Activated T-helper 1 cell treated with anti-CD3 and anti-CD28 coated beads, Interleukin-2, amount 50 U/mL, for 16 hours (primary cell): ENCODE results near the gene FOXJ3.

Source experiments
- DNase-seq, 2 donors: peaks; one replicate each; pipeline ENCODE4 v3.0.0-alpha.2; 2020; ENCODE audit warnings: low read depth in 1 of 2, low spot score in 1 of 2

Gene FOXJ3

DNA sequence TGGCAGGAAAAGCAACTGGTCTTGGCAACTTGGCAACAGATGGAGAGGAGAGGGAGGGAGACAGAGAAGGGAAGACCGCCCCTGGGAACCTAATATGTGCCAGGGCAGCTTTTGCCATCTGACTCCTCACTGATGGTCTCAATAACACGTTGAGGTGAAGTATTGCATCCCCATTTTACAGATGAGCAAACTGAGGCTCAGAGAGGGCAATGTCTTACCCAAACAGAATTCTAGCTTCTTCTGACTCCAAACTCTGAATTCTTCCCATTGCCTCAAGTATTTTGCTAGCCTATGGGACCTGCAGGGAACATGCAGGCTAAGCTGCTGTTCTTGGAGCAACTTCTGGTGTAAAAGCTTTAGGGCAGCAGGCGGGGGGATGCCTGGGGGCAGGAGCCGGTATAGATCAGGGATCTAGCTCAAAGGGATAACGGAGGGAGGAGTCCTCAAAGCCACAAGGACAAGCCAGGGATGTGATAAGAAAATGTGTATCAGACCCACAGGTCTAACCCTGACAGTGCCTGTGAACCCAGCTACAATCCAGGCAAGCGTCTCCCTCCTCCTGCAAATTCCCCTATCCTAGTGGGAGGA lies 163.3 kb downstream of the FOXJ3 start:
- DNase-seq = no peak

DNA sequence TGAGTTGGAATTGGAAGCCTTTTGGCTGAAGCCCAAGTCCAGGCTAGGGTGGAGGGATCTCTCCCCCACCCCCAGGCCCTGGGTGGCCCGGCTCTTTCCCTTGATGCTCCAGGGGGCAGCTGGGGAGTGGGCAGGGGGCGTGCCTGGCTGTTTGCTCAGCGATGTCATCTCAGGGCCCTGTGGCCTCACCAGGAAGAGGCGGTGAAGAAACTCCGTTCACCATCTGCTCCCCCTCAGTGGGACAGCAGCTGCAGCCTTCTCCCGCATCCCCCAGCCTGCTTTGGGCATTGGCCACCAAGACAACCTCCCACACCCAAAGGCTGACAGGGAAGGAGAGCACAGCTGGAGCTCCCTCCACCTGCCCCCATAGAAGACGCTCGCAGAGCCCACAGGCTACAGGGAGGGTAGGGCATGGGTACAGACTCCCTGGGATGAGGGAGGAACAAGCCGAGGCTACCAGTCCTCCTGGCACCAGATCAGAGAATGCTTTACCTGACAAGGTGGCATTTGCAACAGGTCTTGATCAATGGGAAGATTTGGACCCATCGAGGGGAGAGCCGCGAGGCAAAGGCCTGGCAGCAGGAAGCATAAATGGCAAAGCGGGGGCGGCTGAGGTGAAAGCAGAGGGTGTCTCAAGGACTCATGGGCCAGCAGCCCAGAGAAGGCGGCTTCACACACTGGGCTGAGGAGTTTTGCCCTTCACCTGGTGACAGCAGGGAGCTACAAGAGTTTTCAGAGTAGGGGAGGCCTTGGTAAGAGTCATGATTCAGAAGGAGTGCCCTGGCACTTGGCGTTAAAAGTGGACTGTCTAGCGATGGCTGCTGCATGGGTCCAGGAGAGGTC lies 164.0 kb downstream of the FOXJ3 start:
- DNase-seq = no peak

DNA sequence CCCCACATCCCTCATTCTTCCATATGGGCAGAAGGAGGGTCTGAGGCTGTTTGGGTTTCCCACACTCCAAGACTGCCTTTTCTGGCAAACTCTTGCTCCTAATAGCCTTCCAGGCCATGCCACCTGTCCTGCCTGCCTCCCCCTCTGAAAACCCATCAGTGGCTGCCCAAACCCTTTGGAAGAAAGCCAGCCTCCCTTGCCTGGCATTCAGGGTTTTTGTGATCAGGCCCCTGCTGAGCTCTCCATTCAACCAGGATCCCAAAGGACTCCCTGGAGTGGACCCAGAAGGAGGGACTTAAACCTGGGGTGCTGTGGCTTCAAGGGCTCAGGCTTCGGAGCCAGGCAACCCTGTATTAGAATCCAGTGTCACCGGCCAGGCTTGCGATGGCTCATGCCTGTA lies 166.3 kb downstream of the FOXJ3 start:
- DNase-seq = no peak

DNA sequence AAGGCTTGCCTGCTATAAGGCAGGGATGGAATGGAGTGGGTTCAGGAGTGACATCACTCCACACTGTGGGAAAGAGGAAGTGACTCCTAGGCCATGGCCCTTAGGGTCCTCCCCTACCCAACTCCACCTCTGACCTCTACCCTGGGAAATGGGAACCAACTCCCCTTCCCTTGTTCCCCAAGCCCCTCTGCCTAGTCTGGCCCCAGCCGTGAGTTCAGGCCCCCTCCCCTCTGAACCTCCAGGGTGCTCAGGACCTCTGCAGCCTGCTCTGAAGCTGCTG lies 166.7 kb downstream of the FOXJ3 start:
- no peak for DNase-seq

DNA sequence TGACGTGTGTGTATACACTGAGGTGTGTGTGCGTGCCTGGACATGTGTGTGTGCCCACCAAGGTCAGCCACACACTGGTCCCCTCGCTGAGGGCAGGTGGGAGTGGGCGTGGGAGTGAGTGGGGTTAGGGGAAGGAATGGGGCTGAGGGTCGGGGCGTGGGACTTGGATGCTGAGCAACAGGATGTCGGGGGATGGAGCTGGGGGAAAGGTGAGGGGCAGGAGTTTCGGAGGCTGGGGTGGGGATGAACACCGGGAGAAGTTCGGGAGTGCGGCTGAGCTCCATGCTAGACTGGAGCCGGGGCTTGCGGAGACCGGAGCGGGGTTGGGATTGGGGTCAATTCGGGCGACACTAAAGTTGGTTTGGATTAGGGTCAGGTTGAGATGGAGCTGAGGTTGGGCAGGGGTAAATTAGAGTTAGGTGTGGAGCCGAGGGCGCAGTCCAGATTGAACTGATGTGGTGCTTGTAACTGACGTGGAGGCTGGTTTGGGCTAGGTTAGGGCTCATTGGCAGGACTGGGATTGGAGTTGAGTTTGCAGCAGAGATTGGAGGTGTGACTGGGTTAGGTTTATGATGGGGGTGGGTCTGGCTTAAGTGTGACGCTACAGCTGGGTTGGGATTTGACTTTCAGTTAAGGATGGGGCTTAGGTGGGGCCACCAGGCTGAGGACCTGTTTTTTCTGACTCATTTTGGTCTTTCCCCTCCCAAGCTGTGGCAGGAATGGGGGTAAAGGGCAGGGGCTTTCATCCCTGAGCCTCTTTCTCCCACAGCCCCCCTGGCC lies 167.2 kb downstream of the FOXJ3 start:
- DNase-seq = no peak

DNA sequence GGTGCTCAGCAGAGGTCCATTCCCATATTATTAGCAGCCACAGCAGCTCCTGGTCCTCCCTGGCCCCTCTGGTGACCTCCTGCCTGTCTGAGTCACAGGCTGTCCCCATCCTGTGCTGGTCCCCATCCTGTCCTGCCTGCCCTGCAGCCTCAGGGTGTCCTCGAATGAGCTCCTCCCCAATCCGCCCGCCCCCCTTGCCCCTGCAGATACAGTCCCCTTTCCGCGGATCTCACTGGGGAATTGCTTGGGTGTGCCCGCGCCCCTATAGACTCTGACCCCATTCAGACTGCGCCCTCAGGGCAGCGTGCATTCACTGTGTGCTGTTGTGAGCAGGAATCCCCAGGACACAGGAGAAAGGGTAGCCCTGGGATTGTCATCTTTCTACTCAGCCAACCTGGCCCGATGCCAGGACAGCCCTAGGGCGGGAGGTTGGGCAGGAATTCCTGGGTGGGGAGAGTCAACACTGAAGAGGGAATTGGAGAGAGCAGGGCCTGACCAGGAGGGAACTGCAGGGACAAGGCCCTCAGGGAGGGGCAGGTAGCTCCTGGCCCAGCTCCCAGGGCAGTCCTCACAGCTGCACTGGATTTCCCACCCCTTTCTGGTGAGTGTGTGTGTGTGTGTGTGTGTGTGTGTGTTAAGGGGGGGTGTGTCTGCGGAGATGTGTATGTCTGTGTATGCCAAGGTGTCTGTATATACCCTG lies 169.4 kb downstream of the FOXJ3 start:
- no peak for DNase-seq

DNA sequence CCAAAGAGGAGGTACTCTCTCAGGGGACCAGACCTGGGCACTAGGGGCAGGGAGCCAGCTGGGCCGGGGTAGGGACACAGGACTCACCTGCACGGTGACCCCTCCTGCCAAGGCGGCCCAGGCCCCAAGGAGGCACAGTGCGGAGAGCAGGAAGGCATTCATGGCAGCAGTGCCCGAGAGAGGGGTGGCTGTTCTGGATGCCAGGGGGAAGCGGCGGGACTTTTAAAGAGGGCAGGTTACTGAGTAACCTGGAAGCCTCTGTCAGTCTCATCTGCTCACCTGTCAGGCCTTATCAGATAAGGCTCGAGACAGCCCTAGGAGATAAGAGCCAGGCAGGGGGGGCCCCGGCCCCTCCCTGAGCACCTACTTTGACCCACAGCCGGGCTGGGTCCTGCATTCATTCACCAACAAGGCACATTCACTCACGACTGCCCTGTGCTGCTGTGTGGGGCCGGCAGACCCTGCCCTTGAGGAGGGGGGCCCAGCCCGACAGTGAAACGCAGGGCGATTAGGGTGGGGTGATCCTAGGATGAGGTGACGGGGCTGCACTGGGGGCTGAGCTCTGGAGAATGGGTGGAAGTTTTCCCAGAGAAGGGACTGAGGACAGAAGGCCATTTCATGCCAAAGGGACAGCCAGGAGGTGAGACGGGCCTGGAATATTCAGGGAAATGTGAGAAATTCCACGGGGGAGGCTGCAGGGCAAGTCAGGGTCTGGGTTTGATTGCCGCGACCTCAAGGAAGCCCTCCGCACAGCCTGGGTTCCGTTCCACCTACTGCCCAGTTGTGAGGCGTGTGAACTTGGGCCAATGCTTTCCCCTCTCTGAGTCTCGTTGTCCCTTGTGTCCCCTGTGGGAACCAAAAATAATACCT lies 170.2 kb downstream of the FOXJ3 start, which contains the start of gene GUCA2A:
GUCA2A (minus strand) TSS at position 195 of the 870 bp plus-strand sequence; CDS start at position 162, 33 bp downstream.
- DNase-seq = no peak

DNA sequence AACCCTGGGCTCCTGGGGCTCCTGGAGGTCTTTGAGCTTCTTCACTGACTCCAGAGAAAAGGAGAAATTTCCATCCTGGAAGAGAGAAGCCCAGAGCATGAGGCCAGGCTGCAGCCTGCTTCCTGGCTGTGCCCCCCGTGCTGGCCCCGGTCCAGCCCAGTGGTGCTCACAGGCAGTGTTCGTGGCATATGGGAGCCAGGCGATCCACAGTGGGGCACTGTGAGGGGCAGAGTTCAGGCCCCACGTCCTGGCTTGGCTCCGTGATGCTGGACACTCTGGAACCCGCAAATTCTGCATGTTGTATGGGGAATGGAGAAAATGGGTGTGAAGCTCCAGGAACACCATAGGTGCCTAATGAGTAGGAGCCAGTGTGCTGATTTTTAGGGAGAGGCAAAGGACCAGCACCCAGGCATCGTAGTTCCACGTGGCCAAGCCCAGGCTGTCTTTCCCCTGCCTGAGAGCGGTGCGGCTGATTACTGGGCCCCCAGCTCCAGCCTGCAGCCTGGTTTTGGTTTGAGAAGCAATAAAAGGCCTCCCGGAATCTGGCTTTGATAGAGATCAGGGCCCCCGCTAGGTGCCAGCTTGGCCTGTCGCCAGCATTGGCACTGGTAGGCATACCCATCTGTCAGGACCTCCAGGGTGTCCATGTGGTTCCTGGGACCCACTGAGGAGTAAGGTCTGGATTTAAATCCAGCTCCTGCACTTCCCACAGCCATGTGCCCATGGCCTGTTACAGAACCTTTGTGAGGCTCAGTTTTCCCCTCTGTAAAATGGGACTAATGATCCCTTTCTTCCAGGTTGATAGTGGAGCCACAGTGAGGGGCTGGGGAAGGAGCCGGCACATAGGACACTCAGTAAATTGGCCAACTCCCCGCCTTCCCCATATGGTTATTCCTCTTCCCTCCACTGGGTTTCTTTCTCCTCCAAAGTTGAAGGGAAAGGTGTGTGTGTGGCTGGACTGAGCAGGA lies 171.2 kb downstream of the FOXJ3 start:
- DNase-seq = no peak

DNA sequence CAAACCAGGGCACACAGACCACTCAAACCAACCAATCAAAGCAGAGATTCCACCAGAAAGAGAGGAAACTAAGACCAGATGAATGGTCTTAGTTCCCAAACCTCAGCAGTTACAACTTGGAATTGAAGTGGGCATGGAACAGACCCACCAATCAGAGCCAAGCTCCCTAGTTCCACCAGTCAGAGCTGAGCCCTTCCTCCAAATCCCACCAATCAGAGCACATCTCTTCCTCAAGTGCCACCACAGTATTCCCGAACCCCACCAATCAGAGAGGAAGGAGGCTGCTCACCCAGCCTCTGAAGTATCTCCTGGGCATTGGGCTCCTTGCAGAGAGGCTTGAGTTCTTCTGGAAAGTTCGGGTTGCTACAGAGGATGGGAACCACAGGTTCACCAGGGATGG lies 171.9 kb downstream of the FOXJ3 start:
- DNase-seq = no peak

DNA sequence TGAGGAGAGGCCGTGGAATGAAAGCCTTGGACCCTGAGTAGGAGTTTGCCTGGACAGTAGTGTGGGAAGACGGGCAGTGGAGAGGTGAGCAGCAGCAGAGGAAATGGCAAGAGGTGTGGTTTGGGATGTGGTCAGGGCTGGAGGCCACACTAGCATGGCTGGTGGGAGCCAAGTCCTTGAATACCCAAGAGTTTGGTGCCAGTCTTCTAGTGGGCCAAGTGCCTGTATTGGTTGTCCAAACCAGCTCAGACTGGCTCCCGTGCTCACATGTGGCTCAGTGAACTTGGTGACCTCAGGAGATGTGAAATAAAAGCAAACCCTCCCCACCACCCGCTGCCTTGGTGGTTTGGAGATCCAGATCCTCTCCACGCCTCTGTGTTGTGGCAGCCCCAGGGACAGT lies 172.9 kb downstream of the FOXJ3 start:
- DNase-seq = no peak

DNA sequence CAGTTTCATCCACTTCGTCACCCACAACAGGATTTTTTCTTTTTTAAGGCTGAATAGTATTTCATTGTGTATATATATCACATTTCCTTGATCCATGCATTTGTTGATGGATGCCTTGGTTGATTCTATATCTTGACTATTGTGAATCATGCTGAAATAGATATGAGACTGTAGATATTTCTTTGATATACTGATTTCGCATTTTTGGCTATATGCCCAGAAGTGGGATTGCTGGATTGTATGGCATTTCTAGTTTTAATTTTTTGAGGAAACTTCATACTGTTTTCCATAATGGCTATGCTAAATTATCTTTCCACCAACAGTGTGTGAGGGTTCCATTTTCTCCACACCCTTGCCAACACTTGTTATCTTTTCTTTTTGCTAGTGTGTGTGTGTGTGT lies 176.8 kb downstream of the FOXJ3 start:
- no peak for DNase-seq

DNA sequence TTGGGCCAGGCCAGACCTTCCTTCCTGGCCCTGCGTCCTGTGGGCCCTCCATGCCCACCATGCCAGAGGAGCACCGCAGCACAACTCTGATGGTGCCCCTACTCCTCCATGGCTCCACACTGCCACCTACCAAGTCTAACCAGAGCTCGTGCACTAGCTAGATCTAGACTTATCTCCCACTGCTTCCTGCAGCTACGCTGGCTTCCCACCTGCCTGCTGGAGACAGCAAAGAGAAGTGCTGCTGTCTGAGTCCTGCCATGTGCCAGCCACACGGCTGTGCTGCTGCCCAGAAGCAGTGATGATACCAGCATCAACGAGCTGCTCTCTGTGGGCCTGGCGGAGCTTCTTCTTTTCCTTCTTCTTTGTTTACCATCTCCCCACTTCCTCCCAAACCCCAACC lies 177.4 kb downstream of the FOXJ3 start:
- no peak for DNase-seq

DNA sequence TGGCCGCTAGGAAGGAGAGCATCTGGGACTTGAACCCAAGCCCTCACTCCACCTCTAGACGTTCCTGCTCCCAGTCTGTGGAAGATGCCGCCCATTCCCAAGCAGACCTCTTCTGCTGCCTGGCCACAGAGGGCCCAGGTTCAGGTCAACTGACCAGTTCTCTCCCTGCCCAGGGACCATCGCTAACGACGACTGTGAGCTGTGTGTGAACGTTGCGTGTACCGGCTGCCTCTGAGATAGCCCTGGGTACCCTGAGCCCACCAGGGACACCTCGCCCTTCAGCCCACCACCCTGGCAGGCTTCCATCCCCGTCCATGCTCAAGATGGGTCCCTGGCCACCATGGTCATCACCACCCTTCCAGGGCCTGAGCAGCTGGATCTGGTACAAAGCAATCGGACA lies 179.7 kb downstream of the FOXJ3 start:
- DNase-seq = no peak

DNA sequence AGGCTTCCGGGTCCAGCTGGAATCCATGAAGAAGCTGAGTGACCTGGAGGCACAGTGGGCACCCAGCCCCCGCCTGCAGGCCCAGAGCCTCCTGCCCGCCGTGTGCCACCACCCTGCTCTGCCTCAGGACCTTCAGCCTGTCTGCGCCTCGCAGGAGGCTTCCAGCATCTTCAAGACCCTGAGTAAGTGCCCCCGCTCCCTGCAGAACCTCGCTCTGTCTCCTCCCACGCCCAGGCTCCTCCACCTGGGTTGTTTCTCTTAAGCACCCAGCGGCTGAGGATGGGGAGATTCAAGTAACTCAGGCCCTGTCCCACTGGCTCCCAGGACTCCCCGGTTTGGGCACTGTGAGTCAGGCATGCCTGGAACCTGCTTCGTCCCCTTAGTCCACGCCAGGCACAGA lies 180.3 kb downstream of the FOXJ3 start:
- DNase-seq = no peak

DNA sequence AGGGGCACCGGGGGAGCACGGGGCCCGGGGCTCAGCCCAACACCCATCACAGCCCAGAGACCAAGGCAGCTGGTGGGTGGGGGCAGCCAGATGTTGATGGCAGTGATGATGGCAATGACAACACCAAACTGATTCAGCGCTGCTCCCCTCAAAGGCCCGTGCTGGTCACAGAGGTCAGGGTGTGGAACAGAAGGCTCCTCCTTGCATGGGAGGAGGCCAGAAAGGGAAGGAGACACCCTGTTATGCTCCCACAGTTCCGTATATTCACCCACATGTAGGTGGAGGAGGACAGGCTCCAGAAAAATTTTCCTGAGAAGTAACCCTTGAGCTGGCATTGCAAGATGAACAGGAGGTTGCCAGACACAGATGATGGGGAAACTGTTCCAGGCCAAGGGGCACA lies 181.4 kb downstream of the FOXJ3 start:
- DNase-seq = no peak

DNA sequence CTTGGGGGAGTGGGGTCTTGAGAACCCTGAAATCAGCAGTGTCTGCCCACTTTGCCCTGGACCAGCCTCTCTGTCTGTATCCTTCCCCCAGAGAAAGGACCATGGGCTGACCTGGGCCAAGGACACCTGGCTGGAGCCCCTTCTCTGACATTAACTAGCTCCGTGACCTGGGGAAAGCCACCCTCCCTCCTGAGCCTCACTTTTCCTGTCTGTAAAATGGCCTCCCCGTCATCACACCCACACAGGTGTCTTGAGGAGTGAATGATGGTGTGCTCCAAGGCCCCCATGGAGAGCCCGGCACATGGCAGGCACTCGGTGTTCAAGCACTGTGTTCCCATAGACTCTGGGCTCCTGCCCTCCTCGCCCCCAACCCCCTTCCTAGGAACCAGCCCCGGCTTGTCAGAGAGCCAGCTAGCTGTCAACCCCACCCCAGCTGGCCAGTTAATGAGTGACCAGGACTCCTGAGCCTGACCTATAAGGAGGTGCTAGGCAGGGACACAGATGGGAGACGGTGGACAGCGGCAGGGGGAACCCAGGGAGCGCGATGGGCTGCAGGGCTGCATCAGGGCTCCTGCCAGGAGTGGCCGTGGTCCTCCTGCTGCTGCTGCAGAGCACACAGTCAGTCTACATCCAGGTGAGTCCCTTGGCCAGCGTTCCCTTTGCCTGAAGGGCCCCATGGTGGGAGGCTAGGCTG lies 182.0 kb downstream of the FOXJ3 start, which contains the start of gene GUCA2B:
GUCA2B (plus strand) TSS at position 504 of the 694 bp plus-strand sequence; CDS start at position 545, 41 bp downstream.
- DNase-seq = no peak

DNA sequence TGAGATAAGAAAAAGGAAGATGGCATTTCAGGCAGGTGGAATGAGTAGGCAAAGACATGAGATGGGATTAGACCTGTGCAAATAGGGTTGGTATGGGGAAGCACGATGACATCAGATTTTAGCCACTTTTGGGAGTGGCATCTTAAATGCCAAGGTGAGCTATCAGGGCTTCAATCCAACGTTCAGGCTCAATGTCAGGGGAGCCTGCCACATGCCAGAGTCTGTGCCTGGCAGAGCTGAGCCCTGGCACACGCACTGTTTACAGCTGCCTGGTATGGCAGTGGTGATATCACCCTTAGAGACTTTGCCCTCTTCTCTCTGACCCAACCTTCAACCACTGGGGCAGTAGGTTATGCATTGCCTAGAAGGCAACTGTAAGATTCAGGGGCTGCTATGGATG lies 182.9 kb downstream of the FOXJ3 start:
- no peak for DNase-seq

DNA sequence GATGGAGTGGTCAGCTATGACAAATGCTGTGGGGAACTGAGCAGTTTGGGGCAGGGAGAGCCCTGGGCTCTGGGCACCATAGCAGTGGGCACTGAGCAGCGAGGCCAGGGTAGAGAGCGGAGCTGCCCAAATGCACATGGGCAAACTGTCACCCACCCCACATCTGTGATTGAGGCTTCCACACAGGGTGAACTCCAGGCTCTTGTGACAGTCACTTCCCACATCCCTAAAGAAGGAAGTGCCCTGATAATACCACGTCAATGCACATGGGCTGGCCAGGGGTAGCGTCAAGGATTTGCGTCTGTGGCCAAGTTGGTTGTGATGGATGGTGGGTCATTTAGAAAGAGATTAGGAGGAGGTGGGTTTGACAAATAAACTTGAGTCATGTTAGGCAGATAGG lies 184.4 kb downstream of the FOXJ3 start:
- DNase-seq = no peak

DNA sequence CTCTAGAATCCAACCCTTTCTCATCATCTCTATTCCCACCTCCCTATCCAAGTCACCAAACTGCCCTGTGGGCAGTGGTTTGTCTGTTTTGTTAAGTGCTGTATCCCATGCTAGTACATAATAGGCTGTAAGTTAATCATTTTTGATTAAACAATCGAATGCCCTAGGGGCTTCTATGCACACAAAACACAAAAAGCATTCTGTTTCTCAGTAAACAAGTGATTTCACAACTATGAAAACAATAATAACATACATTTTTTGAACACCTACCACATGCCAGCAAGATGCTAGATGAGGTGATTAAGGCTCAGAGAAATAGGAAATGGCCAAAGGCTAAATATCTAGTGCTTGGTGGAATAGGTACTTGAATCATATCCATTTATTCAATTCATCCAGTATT lies 186.9 kb downstream of the FOXJ3 start:
- no peak for DNase-seq
